Stimulated activated CD4-positive, alpha-beta T cell treated with anti-CD3 and anti-CD28 coated beads, TNF-alpha, amount 100 ng/mL, for 1 hour (primary cell): Measurements from ENCODE around the gene CAPZB.

Experiments
- DNase-seq, 3 donors: peaks; one replicate each; pipeline ENCODE4 v3.0.0-alpha.2; 2020; ENCODE audit warnings: low read depth in 3 of 3, low spot score in 1 of 3

The CAPZB gene

GRCh38 chr1:19409477-19410341 is 75.6 kb downstream of the CAPZB start:
- DNase-seq = no peak

- no peak for DNase-seq
Observed at GRCh38 chr1:19407494-19408096, 77.7 kb downstream of the CAPZB start.

GRCh38 chr1:19406680-19407079 is 78.7 kb downstream of the CAPZB start:
- DNase-seq = no peak

- DNase-seq = no peak
Observed at GRCh38 chr1:19405761-19406487, 79.4 kb downstream of the CAPZB start.

DNA sequence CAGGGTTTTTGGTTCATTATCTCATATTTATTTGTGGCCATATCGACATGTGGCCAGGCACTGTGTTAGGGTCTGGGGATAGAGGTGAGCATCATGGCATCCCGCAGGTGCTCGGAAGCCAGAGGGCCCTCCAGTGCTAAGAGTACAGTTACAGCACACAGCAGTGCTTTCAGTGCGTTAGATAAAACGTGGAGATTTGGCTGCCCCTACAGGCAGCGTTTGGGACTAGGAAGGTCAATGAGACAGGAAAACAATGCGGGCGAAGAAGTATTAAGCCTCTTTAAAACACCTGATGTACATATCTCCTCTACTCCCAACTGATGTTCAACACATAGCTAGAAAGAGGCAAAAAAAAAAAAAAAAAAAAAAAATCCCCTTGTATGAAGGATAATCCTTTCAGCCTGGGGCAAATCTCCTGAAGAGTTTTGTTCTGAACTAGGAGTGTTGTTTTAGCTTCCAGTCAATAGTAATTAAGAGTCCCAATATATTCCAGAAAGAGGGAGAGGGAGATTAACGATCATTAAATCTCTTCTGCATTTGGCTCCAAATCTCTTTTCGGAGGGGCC is 80.1 kb downstream of the CAPZB start:
- DNase-seq = no peak

DNA sequence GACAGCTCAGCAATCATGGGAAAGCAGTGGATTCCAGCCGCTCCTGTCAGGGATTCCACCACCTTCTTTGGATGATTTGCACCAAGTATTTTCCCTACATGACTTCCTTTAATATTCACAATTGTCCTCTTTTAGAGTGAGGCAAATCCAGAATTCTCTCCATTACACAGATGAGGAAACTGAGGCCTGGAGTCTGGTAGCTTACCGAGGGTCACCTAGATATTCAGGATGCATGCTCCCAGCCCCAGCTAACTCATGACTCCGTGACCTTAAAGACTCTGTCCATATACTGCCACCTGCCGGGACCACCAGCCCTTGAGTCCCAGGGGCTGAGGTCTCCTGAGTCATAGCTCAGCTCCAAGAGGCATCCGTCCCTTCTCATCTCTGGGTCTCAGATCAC is 80.6 kb downstream of the CAPZB start:
- no peak for DNase-seq

- DNase-seq = no peak
Observed at GRCh38 chr1:19403256-19403655, 82.1 kb downstream of the CAPZB start.

DNA sequence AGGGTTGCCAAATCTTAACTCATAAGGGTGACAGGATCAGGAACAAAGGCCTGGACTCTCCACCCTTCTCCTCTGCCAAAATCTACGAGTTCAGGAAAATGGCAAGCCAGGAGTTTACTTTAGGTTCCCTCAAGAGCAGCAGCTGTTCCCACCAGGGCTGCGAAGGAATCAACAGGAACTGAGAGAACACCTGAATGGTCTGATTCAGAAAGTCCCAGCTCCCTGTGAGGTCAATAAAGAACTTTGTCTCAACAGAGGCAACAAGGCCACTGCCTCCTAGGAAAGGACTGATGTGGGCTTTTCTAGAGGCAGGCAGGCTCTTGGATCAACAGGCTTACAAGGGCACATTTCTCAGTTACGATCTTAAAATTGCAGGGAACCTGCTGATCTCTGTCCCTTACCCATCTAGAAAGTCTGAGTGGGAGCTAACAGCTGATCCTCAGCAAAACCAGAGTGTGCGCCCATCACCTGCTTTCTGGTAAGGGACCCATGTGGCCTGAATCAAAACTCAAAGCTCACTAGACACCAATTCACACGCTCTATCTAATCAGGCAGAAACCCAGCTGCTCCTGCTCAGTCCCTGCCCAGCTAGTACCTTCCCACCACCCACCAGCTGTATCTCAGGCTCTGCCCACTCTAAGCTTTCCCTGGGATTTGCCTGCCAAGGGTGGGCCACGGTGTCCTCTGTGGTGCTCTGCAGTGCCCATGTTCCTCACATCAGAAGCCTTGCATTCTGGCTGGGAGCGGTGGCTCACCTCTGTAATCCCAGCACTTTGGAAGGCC is 83.1 kb downstream of the CAPZB start:
- no peak for DNase-seq

DNA sequence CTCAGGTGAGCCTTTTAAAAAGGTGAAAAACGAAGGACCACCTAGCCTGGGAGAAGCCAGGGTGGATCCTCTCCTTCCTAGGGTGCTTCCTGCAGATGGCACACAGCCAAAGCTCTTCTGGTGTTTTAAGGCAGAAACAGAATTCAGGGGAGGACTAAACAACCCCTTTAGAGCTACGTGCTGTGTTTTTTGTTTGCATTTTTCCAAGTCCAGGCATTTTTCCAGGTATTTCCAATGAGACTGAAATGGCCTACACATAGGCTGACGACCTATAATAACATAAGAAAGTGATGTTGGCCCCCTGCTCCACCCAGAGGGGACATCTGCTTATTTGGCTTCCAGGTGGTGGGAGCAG is 83.8 kb downstream of the CAPZB start:
- DNase-seq = no peak

- DNase-seq = no peak
Observed at GRCh38 chr1:19400875-19401534, 84.3 kb downstream of the CAPZB start.

DNA sequence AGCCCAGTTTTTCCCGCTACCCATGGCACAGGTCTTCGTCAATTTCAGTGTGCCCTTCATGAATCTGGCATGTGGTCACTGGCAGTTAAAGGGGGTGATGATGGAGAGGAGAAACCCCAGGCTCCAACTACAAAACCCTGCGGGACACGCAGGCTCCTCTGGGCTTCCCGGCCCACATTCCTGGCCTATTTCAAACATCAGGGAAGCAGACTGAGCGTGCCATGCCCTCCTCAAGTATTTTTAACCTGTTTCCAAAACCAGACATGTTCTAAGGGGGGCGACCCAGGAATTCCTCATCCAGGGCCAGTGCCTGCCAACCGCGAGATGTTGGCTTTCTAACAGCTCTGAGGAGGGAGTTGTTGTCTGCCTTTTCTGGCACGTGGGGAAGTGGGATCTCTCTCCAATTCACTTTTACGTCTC is 85.1 kb downstream of the CAPZB start:
- no peak for DNase-seq

- no peak for DNase-seq
Observed at GRCh38 chr1:19398309-19398760, 87.0 kb downstream of the CAPZB start.

DNA sequence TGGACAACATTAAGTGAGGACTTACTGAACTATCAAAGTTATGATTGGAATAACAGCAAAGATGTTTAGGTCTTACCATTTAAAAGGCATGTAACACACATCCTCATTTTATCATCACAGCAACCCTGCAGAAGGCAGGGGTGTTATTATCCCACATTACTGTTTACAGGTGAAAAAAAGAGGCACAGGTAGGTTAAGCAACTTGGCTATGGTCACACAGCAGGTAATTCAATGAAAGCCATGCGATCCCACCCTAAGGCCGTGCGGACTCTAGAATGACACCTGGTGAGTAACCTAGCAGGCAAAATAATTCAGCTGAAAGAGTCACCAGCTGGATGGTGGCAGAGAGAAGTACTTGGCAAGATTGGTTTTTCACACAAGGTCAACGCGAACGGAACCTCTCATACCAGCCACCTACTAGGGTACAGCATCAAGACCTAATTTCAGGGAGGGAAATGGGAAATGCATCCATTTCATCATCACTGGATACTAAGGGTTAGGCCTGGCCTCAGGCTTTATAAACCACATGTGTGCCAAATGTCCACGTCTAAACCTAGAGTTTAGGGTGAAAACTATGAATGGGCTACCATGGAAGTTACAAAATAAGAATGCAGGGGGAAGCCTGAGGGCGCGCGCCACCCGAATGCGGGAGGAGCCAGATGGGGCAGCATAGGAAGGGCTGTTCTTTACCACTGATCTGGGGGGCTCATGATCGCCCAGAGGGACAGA is 88.0 kb downstream of the CAPZB start:
- DNase-seq = no peak

DNA sequence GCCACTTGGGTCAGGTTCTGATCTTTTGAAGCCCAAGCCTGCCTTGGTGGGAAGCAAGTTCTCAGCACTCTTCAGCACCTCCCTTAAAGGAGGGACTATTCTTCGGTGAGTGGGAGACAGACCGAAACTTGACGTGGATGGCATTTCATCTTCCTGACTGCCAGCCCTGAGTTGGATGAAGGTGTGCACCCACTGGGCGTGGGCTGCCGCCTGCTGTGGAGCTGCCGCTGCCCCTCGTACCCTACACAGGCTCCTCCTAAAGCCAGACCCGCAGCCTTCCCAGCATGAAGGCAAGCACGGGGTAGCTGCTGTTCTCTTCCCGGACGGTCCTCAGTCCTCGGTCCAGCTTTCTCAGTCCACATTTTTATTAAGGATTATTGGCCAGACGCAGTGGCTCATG is 89.1 kb downstream of the CAPZB start:
- no peak for DNase-seq

DNA sequence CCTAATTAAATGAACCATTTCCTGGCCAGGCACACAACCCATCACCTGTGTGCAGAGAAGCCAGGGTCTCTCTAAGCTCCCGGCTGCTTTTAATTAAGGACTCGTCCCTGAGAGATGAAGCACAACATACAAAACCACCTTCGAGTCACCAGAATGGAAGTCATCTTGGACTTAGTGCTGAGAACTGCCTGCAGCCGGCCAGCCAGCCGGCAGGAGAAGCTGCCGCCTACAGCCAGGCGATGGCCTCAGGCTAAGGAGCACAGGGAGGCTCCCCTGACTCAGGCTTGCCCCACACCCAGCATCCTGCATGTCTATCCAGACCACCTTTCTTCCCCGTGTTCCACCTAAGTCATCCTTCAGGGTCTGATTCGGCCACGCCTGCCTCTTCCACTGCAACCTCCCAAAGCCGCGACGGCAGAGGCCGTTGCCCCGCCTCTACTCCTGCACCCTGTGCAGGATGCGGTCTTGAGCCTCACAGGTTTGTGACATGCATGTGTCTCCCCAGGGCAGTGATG is 89.6 kb downstream of the CAPZB start:
- no peak for DNase-seq

DNA sequence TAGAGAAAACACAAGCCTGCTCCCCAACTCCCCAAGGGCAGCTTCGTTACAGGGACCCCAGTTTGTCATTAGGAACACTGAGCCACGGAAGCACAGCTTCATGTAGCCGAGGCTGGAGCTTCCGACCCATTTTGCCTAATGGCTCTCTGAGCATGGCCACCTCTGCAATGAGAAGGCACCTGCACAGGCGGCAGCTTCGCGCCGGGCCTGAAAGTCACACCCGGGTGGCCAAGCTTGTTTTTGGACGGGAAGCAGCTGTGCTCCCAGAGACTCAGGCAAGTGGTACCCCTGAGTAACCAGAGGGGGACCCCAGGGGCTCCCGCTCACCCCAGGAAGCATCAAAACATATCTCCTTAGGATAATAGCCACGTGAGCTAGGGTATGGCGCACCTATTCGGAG is 92.3 kb downstream of the CAPZB start:
- DNase-seq = no peak

- DNase-seq = no peak
Observed at GRCh38 chr1:19392221-19392620, 93.1 kb downstream of the CAPZB start.

DNA sequence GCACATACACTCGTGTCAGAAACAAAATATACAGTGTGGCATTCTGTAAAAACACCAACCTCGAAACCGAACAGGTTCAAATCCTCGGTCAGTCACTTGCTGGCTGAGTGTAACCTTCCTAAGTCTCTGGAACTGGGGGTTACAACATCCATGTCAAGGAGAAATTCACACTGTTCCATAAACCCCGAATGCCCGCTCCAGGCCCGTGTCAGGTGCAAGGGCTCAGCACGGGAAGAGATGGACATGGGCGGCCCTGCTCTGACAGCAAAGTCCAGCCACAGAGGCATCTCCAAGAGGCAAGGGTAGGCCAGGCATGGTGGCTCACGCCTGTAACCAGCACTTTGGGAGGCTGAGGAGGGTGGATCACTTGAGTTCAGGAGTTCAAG is 93.8 kb downstream of the CAPZB start:
- DNase-seq = no peak

GRCh38 chr1:19390901-19391595 is 94.3 kb downstream of the CAPZB start:
- peak; percentile 20 to 31 (median 30) for DNase-seq
